K562 (cell line): ENCODE data around the gene TJP3. TPM values are rescaled to one million over a fixed set of nuclear protein-coding genes. Genes with fewer than 3 reads are reported as not detected.

ENCODE experiments used
- AFF4 ChIP-seq: sonication (generic); formaldehyde crosslinking; IDR thresholded peaks from 2 replicates; pipeline ENCODE4 v1.8.0; 2023; ENCODE audit warnings: mild to moderate bottlenecking, missing genetic modification reagents
- ARID1B ChIP-seq: fragments of 450-650 bp; IDR thresholded peaks from 2 replicates; pipeline ENCODE4 v1.6.1; 2016; ENCODE audit warnings: antibody characterized with exemption, mild to moderate bottlenecking, inconsistent platforms
- CTCFL ChIP-seq: IDR thresholded peaks from 2 replicates; pipeline ENCODE4 v1.6.1; 2011; ENCODE audit warnings: borderline replicate concordance, low read depth, mild to moderate bottlenecking, moderate library complexity, low read length; ENCODE audit not compliant: insufficient read depth, poor library complexity, severe bottlenecking
- GABPB1 ChIP-seq: sonication (generic); formaldehyde crosslinking; IDR thresholded peaks from 2 replicates; pipeline ENCODE4 v1.8.0; 2022; ENCODE audit warnings: mild to moderate bottlenecking, missing genetic modification reagents
- MXI1 ChIP-seq: IDR thresholded peaks from 2 replicates; pipeline ENCODE4 v1.6.1; 2011; ENCODE audit warnings: low read depth, mild to moderate bottlenecking, improper control_type of control experiment, low read length
- PCBP2 ChIP-seq: fragments of 200-400 bp; formaldehyde crosslinking; IDR thresholded peaks from 2 replicates; pipeline ENCODE4 v1.6.1; 2018; ENCODE audit warnings: low read length, low read depth, mild to moderate bottlenecking, moderate library complexity; ENCODE audit not compliant: poor library complexity, severe bottlenecking
- PHF20 ChIP-seq: fragments of 450-650 bp; IDR thresholded peaks from 2 replicates; pipeline ENCODE4 v1.6.1; 2018; ENCODE audit not compliant: partially characterized antibody
- RBFOX2 ChIP-seq: fragments of 200-400 bp; formaldehyde crosslinking; IDR thresholded peaks from 2 replicates; pipeline ENCODE4 v1.6.1; 2017; ENCODE audit warnings: low read depth, mild to moderate bottlenecking, low read length, moderate library complexity
- SMAD1 ChIP-seq: fragments of 150-350 bp; IDR thresholded peaks from 2 replicates; pipeline ENCODE4 v1.6.1; 2014; ENCODE audit warnings: low read length, low read depth; ENCODE audit not compliant: partially characterized antibody
- SMAD4 ChIP-seq: fragments of 250-450 bp; sonication (Bioruptor Pico); conservative IDR thresholded peaks from 2 replicates; pipeline ENCODE4 v1.8.0; 2021; ENCODE audit warnings: inconsistent platforms, mild to moderate bottlenecking, moderate library complexity
- SMC3 ChIP-seq: conservative IDR thresholded peaks from 2 replicates; pipeline ENCODE4 v1.6.1; 2011; ENCODE audit warnings: low read depth, low read length, improper control_type of control experiment; ENCODE audit not compliant: insufficient read depth
- SP1 ChIP-seq: sonication (generic); formaldehyde crosslinking; IDR thresholded peaks from 2 replicates; pipeline ENCODE4 v1.8.1; 2022; ENCODE audit warnings: mild to moderate bottlenecking, missing genetic modification reagents
- TOE1 ChIP-seq, 2 experiments: fragments of 450-650 bp in 1 of 2; sonication (generic) in 1 of 2; formaldehyde crosslinking in 1 of 2; IDR thresholded peaks; 2 replicates each; pipeline versions ENCODE4 v1.7.1 to v1.8.0; 2016 to 2022; ENCODE audit warnings: borderline replicate concordance in 2 of 2, mild to moderate bottlenecking in 2 of 2, antibody characterized with exemption in 1 of 2, inconsistent platforms in 1 of 2, low read depth in 1 of 2, missing genetic modification reagents in 1 of 2, moderate library complexity in 1 of 2
- UBTF ChIP-seq, 2 experiments: IDR thresholded peaks; 2 replicates each; pipeline ENCODE4 v1.6.1; 2012; ENCODE audit warnings: improper control_type of control experiment in 2 of 2, low read depth in 2 of 2, low read length in 2 of 2, borderline replicate concordance in 1 of 2
- polyA plus RNA-seq, 8 experiments: library from polyadenylated mRNA; depleted of rRNA in 4 of 8; stranded (reverse) in 5 of 8; unstranded in 3 of 8; fragments of >200 nt; fragmentation: Nextera tagmentation in 2 of 8; fragmentation: Illumina TruSeq in 1 of 8; extraction: Ambion mirVana in 2 of 8; extraction: Trizol in 1 of 8; gene quantifications; 2 replicates each; pipeline versions ENCODE4 v1.2.1 to v1.2.3, GENCODE V29; 2011 to 2014; ENCODE audit warnings: inconsistent platforms in 1 of 8, missing spikeins in 1 of 8
- total RNA-seq, 7 experiments: library from RNA; depleted of rRNA in 6 of 7; stranded (reverse); fragments of >200 nt in 6 of 7; fragmentation: Illumina TruSeq in 2 of 7; extraction: Trizol in 2 of 7; gene quantifications; 2 replicates each; pipeline versions ENCODE4 v1.2.1 to v1.2.3, GENCODE V29; 2011 to 2021; ENCODE audit warnings: low replicate concordance in 1 of 7

Gene TJP3
- total and polyA plus RNA-seq, 9 of the 15 experiments (the other 6 are each of a cell fraction or from before 2014, with no cell fraction given): 0.11 to 2.4 (median 0.57) TPM; not detected in 1

GRCh38 chr19:3700242-3701032 lies 7.7 kb upstream of the TJP3 start, which contains the start of gene PIP5K1C (continued):
- peak in 1 of 2 experiments; percentile 84; a peak in 1 of 4 replicates for TF ChIP-seq UBTF (IDR thresholded peaks at IDR 0.05; ENCODE audit: borderline replicate concordance in 1 of 2, low read depth in 2 of 2, low read length in 2 of 2)
- no peak for TF ChIP-seq AFF4 (CRISPR knock-in tag)
- TF ChIP-seq TOE1 (IDR thresholded peaks at IDR 0.05; ENCODE audit: borderline replicate concordance): peak; percentile 49; the same call in 1 of the 2 replicates
- TF ChIP-seq TOE1 (CRISPR knock-in tag; IDR thresholded peaks at IDR 0.05; ENCODE audit: borderline replicate concordance, low read depth): peak; percentile 83; the same call in 1 of the 2 replicates
- TF ChIP-seq SMAD4 (CRISPR knock-in tag): peak; percentile 78
- TF ChIP-seq GABPB1 (CRISPR knock-in tag): peak; percentile 28; the same call in 1 of the 2 replicates
- TF ChIP-seq PHF20: peak; percentile 32
- TF ChIP-seq ARID1B: peak; percentile 45
- TF ChIP-seq SMC3: peak; percentile 76; the same call in 1 of the 2 replicates
- no peak for TF ChIP-seq MXI1
- TF ChIP-seq RBFOX2: peak; percentile 57; the same call in 1 of the 2 replicates
- peak; percentile 72 for TF ChIP-seq CTCFL
- peak; percentile 70 for TF ChIP-seq SP1 (CRISPR knock-in tag)
- TF ChIP-seq PCBP2: no peak
- peak; percentile 32 for TF ChIP-seq SMAD1
